ENCODE measurements around the gene PCDHB3.
"Not testable (repeated sequence)": the region's sequence is repeated elsewhere in the genome, so short reads cannot be mapped to it uniquely, and the experiment has no call there.

Gene PCDHB3

GRCh38 chr5:141149812-141150211, 49.5 kb downstream of the PCDHB3 start, which contains the start of gene PCDHB6:
Gene PCDHB6, plus strand, starts transcription at chr5:141150057. Its CDS starts 201 bp downstream, at chr5:141150258.
- no peak for TF ChIP-seq CTCF (IDR thresholded peaks at IDR 0.05; ENCODE audit: low read depth, low read length, missing control alignments)
- DNase-seq (ENCODE audit: extremely low read depth, low read depth) = no peak
- no peak within 1 kb of the TSS for H3K4me3 ChIP-seq (replicated peaks; ENCODE audit: low read depth, low read length)

GRCh38 chr5:141150224-141150992, 50.1 kb downstream of the PCDHB3 start:
- TF ChIP-seq CTCF (IDR thresholded peaks at IDR 0.05; ENCODE audit: low read depth, low read length, missing control alignments) = no peak
- no peak for DNase-seq (ENCODE audit: extremely low read depth, low read depth)
- H3K4me3 ChIP-seq (replicated peaks; ENCODE audit: low read depth, low read length) = no peak overlapping the region

- no peak for TF ChIP-seq CTCF (IDR thresholded peaks at IDR 0.05; ENCODE audit: low read depth, low read length, missing control alignments)
- no peak overlapping the region for H3K4me3 ChIP-seq (replicated peaks; ENCODE audit: low read depth, low read length)
- DNase-seq (ENCODE audit: extremely low read depth, low read depth) = no peak
Observed at GRCh38 chr5:141150993-141151325, 50.7 kb downstream of the PCDHB3 start.

GRCh38 chr5:141151632-141152031, 51.4 kb downstream of the PCDHB3 start:
- not testable (repeated sequence) for DNase-seq (ENCODE audit: extremely low read depth, low read depth); H3K4me3 ChIP-seq (replicated peaks; ENCODE audit: low read depth, low read length)

- not testable (repeated sequence) for DNase-seq (ENCODE audit: extremely low read depth, low read depth); H3K4me3 ChIP-seq (replicated peaks; ENCODE audit: low read depth, low read length)
Observed at GRCh38 chr5:141152096-141152495, 51.8 kb downstream of the PCDHB3 start.

Data from HFF-Myc (cell line).